HG02884 (cell line): Measurements from ENCODE around the gene KIF4A.
"Not testable (repeated sequence)": the region's sequence is repeated elsewhere in the genome, so short reads cannot be mapped to it uniquely, and the experiment has no call there.

ENCODE experiments used
- ATAC-seq: cut with Tn5 transposase; IDR thresholded peaks from one replicate; pipeline ENCODE4 v1.9.1; 2021; ENCODE audit warnings: mild to moderate bottlenecking, moderate library complexity; ENCODE audit not compliant: unreplicated experiment

Gene KIF4A, protein sequence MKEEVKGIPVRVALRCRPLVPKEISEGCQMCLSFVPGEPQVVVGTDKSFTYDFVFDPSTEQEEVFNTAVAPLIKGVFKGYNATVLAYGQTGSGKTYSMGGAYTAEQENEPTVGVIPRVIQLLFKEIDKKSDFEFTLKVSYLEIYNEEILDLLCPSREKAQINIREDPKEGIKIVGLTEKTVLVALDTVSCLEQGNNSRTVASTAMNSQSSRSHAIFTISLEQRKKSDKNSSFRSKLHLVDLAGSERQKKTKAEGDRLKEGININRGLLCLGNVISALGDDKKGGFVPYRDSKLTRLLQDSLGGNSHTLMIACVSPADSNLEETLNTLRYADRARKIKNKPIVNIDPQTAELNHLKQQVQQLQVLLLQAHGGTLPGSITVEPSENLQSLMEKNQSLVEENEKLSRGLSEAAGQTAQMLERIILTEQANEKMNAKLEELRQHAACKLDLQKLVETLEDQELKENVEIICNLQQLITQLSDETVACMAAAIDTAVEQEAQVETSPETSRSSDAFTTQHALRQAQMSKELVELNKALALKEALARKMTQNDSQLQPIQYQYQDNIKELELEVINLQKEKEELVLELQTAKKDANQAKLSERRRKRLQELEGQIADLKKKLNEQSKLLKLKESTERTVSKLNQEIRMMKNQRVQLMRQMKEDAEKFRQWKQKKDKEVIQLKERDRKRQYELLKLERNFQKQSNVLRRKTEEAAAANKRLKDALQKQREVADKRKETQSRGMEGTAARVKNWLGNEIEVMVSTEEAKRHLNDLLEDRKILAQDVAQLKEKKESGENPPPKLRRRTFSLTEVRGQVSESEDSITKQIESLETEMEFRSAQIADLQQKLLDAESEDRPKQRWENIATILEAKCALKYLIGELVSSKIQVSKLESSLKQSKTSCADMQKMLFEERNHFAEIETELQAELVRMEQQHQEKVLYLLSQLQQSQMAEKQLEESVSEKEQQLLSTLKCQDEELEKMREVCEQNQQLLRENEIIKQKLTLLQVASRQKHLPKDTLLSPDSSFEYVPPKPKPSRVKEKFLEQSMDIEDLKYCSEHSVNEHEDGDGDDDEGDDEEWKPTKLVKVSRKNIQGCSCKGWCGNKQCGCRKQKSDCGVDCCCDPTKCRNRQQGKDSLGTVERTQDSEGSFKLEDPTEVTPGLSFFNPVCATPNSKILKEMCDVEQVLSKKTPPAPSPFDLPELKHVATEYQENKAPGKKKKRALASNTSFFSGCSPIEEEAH

DNA sequence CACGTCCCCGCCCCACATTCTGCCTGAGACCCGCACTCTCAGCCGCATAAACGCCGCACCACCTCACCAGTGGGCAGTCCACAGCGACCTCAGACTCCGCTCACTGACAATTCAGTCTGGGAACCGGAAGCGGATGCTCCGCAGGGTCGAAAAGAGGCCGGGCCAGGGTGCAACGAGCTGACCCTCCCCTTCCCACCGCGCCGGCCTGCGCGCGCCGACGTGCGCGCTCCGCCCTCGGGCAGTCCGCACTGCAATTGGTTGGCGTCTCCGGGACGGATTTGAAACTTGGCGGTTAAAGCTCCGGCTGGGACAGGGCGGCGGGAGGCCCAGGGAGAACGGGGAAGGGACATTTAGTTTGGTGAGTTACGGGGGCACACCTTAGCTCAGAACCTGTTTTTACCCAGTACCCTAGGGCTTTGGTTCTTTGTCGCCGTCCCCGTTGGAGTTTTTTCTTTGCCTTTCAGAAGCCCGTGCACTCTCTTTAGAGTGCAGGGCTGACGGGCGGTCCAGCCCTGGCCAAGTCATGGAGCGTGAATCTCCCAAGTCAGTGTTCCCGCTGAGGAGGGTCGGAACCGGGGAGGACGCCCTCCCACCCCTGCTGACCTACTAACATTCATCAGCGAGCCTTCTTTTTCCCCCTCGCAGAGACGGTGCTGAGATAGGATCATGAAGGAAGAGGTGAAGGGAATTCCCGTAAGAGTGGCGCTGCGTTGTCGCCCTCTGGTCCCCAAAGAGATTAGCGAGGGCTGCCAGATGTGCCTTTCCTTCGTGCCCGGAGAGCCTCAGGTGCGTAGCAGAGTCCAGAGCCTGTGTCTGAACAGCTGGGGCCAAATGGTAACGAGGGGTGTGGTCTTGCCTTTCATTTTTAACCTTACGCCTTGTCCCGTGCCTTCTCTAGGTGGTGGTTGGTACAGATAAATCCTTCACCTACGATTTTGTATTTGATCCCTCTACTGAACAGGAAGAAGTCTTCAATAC, at the start of gene KIF4A, which contains the start of gene PDZD11:
TSS of gene KIF4A (plus strand) at position 312 of the 978 bp plus-strand sequence. CDS start at position 667, 355 bp downstream.
TSS of gene PDZD11 (minus strand) at position 135 of the 978 bp plus-strand sequence. CDS start 586 bp downstream, outside the sequence.
- peak; percentile 97 for ATAC-seq

DNA sequence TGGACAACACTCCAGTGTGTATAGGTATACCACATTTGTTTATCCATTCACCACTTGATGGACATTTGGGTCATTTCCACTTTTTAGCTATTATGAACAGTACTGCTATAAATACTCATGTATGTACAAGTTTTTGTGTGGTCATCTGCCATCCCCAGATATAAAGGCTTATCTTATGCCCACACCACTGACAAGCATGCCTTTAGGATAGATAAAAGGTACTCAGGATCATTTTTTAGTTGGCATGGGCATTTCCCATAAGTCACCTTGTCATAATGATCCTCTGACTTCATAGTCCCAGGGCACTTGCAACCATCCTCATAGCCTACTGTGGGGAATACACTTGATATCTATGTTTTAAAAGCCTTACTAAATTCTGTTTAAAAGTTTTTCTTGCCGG, 49.2 kb upstream of the KIF4A start:
- ATAC-seq = no peak

DNA sequence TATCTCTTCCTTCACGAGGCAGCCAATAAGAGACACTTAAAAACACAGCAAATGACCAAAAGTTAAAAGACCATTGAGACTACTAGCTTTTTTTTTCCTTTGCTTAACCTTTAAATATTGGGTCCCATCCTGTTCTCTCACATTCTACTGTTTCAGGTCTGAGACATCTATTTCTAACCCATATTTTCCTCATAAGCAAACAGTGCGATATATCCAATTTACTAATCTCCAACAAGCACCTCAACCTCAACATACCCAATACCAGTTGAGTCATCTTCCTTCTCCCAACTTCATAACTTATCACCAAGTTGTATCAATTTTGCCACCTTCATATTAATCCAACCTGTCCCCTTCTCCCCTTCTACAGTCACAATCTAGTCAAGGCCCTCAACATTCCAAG, 48.4 kb upstream of the KIF4A start:
- no peak for ATAC-seq

DNA sequence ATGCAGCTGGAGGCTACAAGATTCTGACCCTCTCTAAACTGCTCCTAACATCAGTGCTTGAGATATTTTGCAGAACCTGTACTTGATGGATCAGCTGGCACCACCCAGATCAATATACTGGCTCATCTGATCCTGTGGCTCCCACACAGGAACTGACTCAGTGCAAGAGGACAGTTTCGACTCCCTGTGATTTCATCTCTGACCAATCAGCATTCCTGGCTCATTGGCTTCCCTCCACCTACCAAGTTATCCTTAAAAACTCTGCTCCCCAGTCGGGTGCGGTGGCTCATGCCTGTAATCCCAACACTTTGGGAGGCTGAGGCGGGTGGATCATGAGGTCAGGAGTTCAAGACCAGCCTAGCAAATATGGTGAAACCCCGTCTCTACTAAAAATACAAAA, 46.3 kb upstream of the KIF4A start:
- not testable (repeated sequence) for ATAC-seq

DNA sequence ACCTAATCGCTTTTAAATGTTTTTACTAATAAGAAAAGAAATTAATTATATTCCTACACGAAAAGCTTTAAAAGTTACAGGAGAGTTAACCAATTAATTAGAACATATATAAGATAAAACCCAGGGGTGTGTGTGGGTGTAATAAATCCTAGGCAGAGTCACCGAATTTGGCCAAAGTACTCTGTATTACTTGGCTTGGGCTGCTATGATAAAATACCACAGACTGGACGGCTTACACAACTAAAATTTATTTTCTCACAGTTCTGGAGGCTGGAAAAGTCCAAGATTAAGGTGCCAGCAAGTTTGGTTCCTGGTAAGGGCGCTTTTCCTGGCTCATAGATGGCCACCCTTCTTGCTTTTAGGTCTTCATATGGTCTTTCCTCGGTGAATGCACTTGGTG, 45.0 kb upstream of the KIF4A start:
- no peak for ATAC-seq

DNA sequence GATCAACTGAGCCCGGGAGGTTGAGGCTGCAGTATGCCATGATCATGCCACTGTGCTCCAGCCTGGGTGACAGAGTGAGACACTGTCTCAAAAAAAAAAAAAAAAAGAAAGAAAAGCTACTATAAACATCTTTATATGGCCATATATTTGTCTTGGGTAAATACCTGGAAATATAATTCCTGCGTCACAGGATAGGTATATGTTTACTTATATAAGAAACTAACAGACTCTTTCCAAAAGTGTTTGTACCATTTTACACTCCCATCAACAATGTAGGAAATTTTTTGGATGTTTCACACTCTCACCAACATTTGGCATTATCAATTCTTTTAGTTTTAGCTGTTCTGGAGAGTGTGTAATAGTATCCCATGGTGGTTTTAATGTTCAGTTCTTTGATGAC, 42.7 kb upstream of the KIF4A start:
- no peak for ATAC-seq

DNA sequence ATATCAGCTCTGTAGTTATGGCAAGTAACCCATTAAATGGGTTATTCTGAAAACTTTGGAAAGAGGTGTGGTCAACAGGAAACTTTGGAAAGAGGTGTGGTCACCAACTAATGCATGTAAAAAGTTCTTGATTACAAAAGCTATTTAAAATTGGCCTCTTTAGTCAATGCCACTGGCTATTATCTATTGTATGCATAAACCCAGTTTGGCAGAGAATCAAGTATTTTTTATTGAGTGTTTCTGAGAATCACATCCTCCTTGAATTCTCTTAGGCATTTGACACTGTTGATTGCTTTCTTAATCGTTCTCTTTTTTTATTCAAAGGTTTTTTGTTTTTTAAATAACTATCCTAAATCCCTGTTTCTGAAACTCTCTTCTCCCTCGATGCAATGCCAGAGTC, 37.4 kb upstream of the KIF4A start:
- no peak for ATAC-seq

DNA sequence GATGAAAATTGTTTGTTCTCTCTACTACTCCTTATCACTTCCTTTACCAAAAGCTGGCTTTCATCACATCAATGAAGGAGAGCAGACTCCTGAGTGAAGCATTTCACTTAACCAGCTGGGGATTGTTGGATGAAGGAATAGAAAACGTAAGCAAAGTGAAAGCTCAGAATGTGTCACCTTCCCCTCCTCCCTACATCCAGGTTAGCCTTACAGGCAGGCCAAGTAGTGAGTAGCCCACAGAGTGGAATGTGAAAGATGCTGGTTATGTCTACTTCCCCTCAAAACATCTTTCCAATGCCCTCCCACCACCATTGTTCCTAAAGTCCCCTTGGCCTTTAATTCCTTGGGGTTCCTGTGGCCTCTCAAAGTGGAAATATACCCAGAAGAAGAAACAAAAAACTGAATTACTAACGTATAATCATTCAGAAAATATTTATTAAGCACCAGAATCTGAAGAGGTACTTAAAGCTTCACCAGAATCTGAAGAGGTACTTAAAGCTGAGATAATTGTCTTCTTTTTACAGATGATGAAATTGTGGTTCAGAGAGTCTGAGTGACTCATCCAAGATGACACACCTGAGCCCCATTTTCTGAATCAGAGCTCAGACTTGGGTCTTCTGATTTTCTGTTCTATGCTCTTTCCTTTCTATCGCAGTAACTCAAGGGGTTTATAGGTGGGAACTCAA, 36.4 kb upstream of the KIF4A start:
- no peak for ATAC-seq

DNA sequence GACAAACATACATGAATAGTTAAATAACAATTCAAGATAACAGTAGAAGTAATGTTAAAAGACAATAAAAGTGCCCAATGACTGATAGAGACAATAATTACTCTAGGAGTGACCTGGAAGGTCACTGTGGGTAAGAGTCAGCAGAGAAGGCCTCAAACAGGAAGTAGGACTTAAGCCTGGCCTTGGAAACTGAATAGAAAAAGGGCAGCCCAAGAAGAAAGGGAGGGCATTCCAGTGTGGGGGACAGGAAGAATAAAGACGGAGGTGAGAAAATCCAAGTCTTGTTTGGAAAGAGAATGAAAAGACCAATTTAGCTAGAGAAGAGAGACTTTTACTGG, 35.9 kb upstream of the KIF4A start:
- no peak for ATAC-seq

DNA sequence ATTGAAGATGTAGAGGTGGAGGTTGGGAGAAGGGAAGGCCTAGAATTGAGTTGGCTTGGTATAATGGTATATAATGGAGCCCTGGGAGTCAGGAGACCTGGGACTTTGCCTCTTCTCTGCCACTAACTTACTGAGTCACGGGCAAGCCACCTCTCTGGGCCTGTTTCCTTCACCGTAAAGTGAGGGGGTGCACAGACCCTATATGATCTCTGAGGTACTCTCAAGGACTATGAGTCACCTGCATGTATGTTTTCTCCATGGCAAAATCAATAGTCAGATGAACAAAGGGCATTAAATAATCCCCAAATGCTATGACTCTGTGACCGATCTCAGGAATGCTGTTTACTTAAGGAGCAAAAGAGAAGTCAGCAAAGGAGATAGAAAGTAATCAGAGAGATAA, 35.0 kb upstream of the KIF4A start:
- ATAC-seq = no peak

DNA sequence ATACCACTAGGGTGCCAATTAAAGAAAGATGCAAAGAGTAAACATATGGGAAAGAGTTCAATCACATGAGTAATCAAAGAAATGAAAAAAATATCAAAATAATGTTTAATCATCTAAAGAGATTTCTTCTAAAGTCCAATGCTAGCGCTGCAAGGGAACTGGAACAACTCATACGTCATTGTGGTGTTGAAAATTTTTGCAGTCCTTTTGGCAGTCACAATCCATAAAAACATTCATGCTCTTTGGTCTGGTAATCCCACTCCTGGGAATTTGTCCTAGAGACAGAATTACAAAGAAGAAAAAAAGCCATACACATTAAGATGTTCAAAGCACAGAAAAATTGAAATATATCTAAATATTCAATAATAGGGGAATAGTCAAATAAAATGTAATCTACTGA, 34.5 kb upstream of the KIF4A start:
- no peak for ATAC-seq

DNA sequence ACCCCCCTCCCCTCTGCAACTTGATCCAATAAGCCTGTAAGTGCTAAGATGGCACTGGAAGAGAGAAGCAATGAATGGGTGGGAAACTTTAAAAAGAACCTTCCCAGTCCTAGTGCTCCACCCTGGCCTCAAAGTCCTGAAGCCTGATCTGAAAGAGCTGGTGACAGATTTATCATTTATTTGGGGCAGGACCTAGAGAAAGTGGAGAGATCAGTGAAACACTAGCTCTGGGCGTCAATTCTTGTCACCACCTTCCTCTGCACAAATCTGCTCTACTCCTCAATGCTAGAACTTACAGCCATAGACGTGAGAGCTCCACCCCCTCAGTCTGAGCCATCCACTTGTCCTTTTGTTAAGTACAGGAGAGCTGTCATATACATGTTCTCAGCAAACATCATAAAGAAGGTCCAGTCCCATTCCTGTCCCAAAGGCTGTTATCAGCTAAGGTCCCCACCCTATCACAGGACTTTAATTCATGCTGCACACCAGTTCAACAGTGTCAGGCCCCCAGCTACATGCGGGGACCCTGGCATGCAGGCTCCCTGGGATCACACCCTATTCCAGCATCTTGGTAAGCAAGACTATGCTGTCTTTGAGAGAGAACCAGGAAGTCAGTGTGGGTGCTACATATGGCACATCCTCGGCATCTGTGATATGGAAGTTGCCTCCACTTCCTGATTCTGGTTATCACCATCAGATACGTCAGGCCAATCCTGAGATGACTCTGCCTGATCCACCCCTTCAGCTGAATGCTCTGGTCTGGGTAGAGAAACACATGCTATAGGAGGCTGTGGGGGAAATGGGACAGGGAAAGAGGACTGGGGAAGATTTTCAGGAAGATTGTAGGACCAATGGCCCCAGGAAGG, 32.2 kb upstream of the KIF4A start:
- ATAC-seq = no peak

DNA sequence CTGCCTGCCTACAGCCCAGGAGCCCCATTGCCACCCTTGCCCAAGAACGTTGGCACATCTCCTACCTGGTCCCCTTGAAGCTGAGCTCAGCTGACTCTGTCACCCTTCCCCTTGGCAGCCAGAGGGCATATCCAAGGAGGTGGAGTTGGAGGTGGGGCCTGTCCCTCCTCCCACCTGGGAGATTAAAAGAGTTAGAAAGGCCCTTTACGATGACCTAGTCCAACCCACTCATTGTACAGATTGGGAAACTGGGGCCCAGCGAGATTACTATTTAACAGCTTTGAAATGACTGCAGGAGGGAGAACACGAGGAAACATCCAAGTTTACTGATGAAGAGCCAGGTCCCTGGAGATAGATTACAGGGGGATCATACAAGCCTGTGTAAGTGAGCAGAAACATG, 29.8 kb upstream of the KIF4A start, which contains the start of gene P2RY4:
TSS of gene P2RY4 (minus strand) at position 101 of the 400 bp plus-strand sequence. CDS start 580 bp downstream, outside the sequence.
- no peak for ATAC-seq

DNA sequence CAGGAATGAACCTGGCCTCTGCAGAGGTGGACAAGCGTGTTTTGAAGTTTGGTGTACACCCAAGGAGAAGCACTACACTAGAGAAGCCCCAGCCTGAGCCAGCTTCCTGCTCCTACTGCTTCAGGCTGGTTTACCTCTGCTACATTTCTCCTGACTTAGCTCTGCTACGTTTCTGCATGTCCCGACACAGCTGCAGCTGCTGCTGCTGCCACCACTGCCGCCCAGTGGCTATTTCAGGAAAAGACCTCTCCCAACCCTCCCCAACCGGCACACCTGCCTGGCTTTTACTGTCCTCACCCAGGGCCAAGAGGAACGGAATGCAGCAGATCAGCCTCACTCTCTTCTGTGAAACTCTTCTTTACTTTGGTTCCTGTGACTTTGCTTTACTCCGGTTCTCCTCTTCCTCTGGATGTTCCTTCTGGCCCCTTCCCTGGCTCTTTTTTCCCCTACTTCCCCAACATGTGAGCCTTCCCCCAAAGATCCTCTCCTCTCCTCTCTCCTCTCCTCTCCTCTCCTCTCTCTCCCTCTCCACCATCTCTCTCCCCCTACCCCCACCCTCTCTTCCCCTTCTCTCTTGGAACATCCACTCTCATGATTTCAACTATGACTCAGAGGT, 26.8 kb upstream of the KIF4A start:
- ATAC-seq = peak; percentile 54

DNA sequence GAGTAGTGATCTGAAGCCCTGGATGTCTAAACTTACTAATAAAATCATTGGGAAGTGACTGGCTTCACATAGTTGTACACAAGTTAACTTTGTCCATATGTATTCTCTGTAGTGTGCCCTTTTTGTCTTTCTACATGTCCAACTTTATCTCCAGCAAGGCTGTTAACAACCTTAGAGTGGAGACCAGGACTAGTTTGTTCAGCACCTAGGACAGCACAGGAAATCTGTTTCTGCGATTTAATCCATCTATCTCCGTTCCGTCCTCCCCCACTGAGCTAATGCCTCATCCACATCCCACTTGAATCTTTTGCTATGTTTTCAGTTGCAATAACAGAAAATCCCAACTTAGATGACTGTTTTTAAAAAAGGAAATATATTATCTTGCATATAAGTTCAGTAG, 25.1 kb upstream of the KIF4A start:
- ATAC-seq = no peak

DNA sequence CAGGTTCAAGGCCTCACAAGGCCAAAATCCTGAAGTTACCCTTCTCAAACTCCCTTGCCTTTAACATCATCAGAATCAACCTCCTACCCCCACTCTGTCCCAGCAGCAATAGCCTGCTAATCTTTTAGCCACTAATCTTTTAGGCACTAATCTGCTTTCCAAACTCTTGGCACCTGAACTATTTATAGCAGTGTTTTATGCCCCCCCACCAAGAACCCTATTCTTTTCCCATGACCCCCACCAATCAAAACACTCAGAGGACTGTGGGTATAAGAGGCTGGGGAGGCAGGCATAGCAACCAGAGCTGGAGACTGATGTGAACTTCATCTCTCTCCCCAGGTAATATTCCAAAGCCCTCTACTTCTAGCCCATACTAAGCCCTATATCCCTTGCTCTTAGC, 21.9 kb upstream of the KIF4A start, which contains the start of gene ARR3:
TSS of gene ARR3 (plus strand) at position 301 of the 400 bp plus-strand sequence. CDS start 1,052 bp downstream, outside the sequence.
- ATAC-seq = no peak

DNA sequence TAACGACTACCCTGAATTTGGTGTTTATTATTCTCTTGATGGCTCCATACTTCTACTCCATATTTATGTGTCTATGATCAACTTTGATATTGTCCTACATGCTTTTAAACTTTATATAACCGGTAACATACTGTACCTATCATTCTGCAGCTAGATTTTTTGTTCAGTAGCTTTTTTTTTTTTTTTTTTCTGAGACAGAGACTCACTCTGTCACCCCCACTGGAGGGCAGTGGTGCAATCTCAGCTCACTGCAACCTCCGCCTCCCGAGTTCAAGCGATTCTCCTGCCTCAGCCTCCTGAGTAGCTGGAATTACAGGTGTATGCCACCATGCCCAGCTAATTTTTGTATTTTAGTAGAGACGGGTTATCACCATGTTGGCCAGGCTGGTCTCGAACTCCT, 15.9 kb upstream of the KIF4A start:
- not testable (repeated sequence) for ATAC-seq

DNA sequence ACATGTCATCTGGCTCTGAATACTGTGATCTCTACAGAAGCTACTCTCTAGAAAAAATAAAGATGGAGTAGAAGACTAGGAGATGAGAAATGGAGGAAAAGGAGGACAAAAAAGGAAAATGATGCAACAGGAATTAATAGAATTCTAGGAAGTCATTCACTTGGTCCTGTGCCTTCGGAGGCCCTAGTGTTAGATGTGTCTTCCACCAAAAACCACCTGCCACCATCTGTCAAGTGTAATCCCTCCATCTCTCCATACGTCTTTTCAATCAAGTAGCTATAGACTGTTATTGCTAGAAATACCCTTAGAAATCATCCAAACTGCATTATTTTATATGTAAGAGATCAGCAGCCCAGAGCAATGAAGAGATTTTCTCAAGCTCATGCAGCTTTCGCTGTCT, 10.8 kb upstream of the KIF4A start:
- no peak for ATAC-seq
